ENCODE results near the gene MTRFR.

MTRFR gene

GRCh38 chr12:123271001-123271668 is 37.9 kb downstream of the MTRFR start:
- peak; percentile 5 to 56 for DNase-seq

DNA sequence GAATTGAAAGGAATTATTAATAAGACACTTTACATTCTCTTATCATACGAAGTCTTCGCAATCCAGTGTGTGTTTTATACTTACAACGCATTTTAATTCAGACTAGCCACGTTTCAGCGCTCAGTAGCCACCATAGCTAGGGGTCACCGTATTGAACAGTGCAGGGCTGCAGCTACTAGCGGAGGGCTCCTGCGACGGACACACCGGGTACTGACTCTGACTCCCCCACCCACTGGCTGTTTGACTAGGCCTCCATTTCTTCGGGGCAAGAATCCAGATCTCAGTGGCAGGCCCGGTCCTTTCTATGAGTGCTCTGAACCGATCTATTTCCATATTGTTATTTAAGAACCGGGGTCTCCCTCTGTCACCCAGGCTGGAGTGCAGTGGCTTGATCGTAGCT is 39.9 kb downstream of the MTRFR start:
- DNase-seq = no peak

- no peak for DNase-seq
Measured at GRCh38 chr12:123278101-123278627, 44.9 kb downstream of the MTRFR start.

- no peak for DNase-seq
Measured at GRCh38 chr12:123280971-123281370, 47.7 kb downstream of the MTRFR start.

DNA sequence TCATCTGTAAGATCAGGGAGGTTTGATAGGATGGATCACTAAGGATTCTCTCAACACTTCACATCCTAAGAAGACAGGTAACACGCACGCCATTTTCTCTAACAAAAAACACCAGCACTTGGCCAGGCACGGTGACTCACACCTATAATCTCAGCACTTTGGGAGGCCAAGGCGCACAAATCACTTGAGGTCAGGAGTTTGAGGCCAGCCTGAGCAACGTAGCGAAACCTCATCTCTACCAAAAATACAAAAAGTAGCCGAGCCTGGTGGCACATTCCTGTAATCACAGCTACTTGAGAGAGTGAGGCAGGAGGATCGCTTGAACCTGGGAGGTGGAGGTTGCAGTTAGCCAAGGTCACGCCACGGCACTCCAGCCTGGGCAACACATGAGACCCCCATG is 48.9 kb downstream of the MTRFR start:
- DNase-seq = no peak

DNA sequence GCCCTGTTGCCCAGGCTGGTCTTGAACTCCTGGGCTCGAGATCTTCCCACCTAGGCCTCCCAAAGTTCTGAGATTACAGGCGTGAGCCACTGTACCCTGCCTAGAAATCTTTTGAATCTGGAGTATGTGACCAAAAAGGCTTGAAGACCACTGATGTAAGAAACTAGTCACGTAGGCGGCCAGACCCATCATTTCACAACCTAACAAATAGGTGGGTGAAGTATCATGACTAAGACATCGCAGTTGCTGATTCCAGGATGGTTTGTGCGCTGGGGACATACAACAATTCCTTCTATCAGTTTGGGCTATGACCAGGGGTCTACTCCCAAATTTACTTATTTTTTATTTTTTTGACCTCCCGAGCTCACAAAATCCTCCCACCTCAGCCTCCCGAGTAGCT is 50.2 kb downstream of the MTRFR start:
- DNase-seq = no peak

DNA sequence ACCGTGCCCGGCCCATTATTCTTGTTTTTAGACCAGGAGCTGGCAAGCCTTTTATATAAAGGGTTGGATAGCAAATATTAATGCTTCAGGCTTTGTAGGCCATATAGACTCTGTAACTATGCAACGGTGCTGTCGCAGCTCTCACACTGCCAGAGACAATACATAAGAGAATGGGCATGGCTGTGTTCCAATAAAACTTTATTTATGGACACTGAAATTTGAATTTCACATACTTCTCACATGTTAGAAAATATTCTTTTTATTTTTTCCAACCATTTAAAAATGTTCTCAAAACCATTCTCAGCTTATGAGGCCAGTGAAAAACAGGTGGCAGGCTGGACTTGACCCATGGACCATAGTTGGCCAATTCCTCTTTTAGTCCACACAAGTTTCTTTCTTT is 51.4 kb downstream of the MTRFR start:
- no peak for DNase-seq

DNA sequence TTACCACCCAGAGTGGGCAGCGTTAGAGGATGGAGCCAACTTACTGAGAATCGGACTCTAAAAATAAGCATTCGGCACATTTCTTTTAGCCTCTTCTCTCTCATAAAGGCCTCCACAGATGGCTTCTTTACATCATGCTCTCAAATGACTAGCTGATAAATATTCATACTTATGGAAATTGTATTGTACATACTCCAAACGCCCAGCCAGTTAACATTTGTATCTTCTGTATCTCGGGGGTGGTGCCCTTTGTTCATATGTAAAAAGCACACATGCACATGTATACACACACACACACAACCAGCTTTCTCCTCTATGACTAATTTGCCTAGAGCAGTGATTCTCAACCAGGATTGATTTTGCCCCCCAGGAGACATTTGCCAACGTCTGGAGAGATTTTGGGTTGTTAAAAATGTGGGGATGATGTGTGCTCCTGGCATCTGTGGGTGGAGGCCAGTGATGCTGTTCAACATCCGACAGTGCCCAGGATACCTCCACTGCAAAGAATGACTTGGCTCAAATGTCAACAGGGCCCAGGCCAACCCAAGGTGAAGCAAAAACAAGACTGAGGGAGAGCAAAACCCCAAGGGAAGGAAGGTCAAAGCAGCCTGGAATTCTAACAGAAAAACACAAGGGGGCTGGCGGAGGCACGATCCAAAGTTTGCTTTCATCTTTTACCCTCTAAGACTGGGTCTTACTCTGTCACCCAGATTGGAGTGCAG is 53.6 kb downstream of the MTRFR start:
- DNase-seq = no peak

DNA sequence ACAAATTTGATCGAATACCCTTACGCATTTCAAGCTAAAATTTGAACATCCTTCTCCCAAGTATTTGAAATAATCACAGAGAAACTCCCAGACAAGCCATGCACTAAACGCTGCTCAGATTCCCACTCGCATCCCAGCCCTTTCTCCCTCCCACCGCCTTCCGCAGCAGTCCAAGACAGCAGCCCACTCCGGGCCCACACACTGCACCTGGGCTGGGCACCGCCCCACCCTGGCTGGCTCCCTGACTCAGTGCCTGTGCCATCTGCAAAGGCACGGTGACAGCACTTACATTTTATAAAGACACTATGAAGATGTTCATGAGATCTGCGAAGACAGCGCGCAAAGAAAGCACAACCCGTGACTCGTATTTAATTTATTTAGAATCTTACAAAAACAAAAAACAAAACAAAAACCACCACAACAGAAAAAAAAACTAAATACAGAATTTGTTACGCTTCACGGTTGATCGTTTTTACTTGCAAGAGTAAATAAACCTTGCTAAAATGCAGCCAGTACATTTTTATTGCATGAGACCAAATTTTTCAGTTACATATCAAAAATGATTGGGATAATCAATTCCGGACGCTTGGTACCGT is 55.6 kb downstream of the MTRFR start:
- no peak for DNase-seq

GRCh38 chr12:123289911-123290310 is 56.7 kb downstream of the MTRFR start:
- no peak for DNase-seq

GRCh38 chr12:123293178-123293760 is 60.0 kb downstream of the MTRFR start:
- no peak for DNase-seq

DNA sequence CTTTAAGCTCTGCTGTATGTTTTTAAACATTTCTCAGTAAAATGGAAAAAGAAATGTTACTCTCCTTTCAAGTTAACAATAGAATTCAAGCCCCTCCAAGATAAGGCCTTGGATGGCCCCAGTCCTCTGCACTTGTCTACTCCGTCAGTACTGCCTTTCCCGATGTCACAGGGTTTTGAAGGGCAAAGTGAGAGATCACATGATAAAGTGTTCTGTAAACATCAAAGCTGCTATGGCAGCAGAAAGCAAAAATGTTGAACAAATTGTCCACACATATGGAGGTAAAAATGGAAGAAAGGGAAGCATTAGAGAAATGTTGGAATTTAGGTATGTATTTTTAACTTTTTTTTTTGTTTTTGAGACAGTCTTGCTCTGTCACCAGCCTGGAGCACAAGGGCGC is 71.9 kb downstream of the MTRFR start:
- no peak for DNase-seq

DNA sequence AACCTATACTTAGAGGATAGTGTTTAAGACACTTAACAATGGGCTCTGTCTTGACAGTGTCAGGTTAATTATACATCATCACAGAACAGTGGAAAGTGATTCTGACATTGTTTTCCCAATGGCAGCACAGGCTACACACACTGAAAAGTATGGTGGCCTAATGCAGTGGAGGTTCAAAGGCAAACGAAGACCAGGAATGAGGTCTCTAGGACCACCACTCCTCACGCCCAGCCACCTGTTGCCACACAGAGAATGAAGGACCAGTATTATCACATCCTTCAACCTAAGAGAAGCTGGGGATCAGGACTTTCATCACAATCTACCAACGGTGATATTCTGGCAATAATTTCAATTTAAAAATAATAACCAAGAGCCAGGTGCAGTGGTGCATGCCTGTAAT is 73.0 kb downstream of the MTRFR start:
- no peak for DNase-seq
